GM13976 (cell line): ENCODE results near the gene PAK1.

Experiments
- DNase-seq: peaks from one replicate; pipeline ENCODE4 v3.0.0; 2012; ENCODE audit warnings: low spot score
- CTCF ChIP-seq: IDR thresholded peaks from 2 replicates; pipeline ENCODE4 v1.5.1; 2012; ENCODE audit warnings: borderline replicate concordance, mild to moderate bottlenecking; ENCODE audit not compliant: insufficient read depth; ENCODE audit errors: extremely low read depth, missing control alignments, control extremely low read depth
- in situ Hi-C: fragments of 300-500 bp; cut with MboI; formaldehyde crosslinking; loops from one replicate; pipeline ENCODE4 v1.12.0; 2022; ENCODE audit warnings: low sequenced_read_pairs, mixed read lengths, inconsistent platforms; ENCODE audit not compliant: unreplicated experiment

The PAK1 gene

GRCh38 chr11:77316733-77317342 is 157.1 kb downstream of the PAK1 start:
- TF ChIP-seq CTCF: no peak
- no peak for DNase-seq
- in situ Hi-C loops: no loop called here

GRCh38 chr11:77312107-77312506 is 161.8 kb downstream of the PAK1 start:
- no peak for TF ChIP-seq CTCF
- no peak for DNase-seq
- in situ Hi-C loops: no loop called here

DNA sequence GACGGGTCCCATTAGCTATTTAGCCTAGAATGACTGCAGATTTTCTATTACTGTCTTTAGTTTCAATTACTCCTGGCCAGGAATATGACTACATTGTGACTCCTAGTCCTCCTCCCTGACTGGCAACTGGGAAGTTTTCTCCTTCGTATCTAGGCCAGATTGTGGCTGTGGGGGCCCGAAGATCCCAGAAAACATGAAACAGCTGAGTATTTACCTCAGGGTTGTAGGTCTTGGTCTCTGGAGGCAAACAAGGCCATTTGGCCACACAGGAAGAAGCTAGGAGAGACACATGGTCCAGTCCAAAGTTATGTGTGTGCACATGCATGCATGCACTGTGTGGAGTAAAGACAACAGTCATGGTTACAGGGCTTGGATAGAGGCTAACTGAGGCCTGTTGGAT is 162.2 kb downstream of the PAK1 start:
- no peak for DNase-seq
- no peak for TF ChIP-seq CTCF
- in situ Hi-C loops: no loop called here

DNA sequence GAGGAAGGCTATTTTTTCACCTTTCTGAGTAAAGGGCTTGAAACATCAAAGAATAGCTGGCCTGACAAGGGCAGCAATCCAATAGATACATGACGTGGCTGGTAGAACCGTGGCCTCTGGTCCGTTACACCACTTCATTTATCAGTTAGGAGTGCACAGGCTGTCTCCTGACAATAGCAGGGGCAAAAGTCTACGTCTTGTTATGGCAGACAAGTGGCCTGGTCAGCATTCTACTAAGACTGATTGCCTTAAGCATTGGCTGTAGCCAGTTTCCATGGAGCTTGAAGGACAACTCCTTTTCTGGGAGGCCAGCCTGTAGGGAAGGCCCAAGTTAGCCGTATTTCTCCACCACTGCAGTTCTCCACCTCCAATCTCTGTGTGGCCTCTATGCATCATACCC is 163.2 kb downstream of the PAK1 start:
- in situ Hi-C loops: no loop called here
- no peak for DNase-seq
- TF ChIP-seq CTCF: no peak

GRCh38 chr11:77309401-77310085 is 164.4 kb downstream of the PAK1 start:
- in situ Hi-C loops: no loop called here
- no peak for TF ChIP-seq CTCF

DNA sequence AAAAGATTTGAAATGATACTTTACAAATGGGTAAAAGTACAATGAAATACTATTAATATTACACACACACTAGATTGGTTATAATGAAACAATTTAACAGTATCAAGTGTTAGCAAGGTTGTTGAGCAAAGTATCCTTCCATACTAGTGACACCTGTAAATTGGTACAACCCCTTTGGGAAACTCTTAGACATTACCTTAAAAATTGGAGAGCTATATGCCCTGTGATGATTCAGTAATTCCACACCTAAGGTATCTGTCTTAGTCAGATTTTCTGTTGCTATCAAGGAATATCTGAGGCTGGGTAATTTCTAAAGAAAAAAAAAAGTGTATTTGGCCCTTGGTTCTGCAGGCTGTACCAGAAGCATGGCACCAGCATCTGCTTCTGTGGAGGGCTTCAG is 165.1 kb downstream of the PAK1 start:
- no peak for DNase-seq
- TF ChIP-seq CTCF: no peak
- in situ Hi-C loops: no loop called here

More at GRCh38 chr11:77309401-77310085, 164.4 kb downstream of the PAK1 start:
- no peak for DNase-seq
